RWPE1 (cell line): ENCODE measurements around the gene APMAP.

Experiments used
- CTCF ChIA-PET: fragments of 350-600 bp; sonication (Branson Sonifier 250); formaldehyde crosslinking; extraction: SDS; loops from one replicate; lab custom pipeline; 2021; lab: Yijun Ruan, JAX
- POLR2A ChIA-PET: fragments of 400-600 bp; formaldehyde crosslinking; extraction: SDS; loops from one replicate; lab custom pipeline; 2020; ENCODE audit warnings: antibody characterized with exemption; ENCODE audit not compliant: low non-redundant PET; lab: Yijun Ruan, JAX
- DNase-seq: peaks from one replicate; pipeline ENCODE4 v3.0.0; 2012; ENCODE audit warnings: low spot score
- H3K27ac ChIP-seq: fragments of 450-650 bp; 2 replicates; pipeline ENCODE4 v1.5.1; 2017
- TF ChIP-seq, protein P1 (sequence below): fragments of 450-650 bp; conservative IDR thresholded peaks from 2 replicates; pipeline ENCODE4 v1.5.1; 2017; ENCODE audit warnings: low read depth, mild to moderate bottlenecking

The APMAP gene

DNA sequence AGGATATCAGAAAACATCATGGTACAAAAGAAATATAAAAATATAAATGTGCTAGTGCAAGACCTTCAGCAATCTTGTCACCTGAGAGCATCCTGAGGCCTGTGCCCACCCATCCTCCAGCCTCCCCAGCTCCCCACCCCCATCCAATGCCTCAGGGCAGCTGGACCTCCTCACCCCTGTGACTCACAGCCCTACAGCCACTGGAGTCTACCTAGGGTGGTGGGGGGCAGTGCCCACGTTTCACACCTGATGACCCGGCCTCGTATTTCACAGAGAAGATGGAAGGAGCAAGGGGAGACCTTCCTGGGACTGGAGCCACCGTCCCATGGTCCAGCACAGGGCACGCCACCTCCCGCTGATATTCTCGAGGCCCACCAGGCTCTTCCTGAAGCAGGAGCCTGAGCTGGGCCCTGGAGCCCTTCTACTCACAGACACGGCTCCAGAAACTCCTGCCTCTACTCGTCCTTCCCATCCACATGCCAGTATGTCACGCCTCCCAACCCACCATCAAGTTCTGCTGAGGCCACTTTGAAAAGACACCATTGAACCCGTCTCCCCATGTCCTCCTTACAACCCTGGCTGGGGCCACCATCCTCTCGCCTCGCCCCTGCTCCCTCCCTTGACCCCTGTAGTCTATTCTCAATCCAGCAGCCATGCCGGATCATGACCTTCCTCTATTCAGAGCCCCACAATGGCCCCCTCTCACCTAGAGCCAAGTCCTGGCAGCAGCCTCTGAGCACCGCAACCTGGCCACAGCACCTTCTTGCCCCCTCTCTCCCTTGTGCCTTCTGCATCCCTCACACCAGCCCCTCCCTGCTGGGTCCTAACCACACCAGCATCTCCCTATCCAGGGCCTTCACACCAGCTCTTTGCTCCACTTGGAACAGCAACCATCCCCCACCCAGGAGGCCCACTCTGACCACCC is 13.3 kb downstream of the APMAP start:
- CTCF ChIA-PET = interaction anchor here (0.7 kb wide), 1 partner anchor 11 kb away, joined by 4 read pairs; no protein-coding TSS in a partner anchor
- POLR2A ChIA-PET = no interaction called here
- no peak for DNase-seq
- TF ChIP-seq, protein P1, sequence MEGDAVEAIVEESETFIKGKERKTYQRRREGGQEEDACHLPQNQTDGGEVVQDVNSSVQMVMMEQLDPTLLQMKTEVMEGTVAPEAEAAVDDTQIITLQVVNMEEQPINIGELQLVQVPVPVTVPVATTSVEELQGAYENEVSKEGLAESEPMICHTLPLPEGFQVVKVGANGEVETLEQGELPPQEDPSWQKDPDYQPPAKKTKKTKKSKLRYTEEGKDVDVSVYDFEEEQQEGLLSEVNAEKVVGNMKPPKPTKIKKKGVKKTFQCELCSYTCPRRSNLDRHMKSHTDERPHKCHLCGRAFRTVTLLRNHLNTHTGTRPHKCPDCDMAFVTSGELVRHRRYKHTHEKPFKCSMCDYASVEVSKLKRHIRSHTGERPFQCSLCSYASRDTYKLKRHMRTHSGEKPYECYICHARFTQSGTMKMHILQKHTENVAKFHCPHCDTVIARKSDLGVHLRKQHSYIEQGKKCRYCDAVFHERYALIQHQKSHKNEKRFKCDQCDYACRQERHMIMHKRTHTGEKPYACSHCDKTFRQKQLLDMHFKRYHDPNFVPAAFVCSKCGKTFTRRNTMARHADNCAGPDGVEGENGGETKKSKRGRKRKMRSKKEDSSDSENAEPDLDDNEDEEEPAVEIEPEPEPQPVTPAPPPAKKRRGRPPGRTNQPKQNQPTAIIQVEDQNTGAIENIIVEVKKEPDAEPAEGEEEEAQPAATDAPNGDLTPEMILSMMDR = no peak
- H3K27ac ChIP-seq = no peak overlapping the region

DNA sequence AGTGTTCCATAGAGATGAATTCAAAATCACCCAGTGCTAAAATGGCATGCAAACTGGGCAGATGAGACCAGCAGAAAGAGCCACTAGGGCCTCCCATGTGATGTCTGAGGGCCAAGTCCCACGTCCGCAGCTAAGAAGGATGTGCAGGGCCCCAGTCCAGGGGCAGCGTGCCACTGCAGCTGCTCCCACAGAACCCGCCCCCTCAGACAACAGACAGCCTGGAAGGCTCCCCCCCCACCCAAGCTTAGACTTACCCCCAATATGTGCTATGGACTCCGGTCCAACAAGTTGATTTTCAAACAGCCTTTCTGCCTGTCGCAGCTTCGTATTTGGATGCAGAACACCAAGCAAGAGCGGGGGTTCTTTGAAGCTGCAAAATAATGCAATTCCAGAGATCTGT is 14.0 kb downstream of the APMAP start:
- no peak overlapping the region for H3K27ac ChIP-seq
- DNase-seq = no peak
- CTCF ChIA-PET = interaction anchor here (0.6 to 0.7 kb wide), 2 partner anchors 12 to 330 kb away, joined by 4 read pairs; no protein-coding TSS in a partner anchor
- POLR2A ChIA-PET = no interaction called here
- TF ChIP-seq, protein P1 = no peak

DNA sequence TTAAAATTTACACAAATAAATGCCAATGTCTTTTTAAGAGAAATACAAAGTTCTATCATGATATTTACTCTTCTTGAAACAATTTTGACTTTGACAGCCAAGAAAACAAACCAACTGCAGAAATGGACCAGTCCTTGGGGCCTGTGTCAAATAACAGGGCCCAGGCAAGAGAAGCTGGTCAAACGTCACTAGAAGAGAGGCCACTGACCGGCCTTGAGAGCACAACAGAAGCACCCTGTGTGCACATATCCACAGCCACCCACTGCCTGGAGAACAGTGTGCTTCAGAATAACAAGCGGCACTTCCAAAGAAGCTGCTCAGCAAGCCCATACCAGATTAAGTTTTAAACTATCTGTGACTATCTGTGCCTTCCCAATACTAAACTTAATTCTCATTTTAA is 14.8 kb downstream of the APMAP start:
- no peak for DNase-seq
- TF ChIP-seq, protein P1 = no peak
- ChIA-PET POLR2A (no interaction called here), CTCF (interaction anchor here (0.6 kb wide), 1 partner anchor 541 kb away, joined by 3 read pairs; no protein-coding TSS in a partner anchor)
- no peak overlapping the region for H3K27ac ChIP-seq

DNA sequence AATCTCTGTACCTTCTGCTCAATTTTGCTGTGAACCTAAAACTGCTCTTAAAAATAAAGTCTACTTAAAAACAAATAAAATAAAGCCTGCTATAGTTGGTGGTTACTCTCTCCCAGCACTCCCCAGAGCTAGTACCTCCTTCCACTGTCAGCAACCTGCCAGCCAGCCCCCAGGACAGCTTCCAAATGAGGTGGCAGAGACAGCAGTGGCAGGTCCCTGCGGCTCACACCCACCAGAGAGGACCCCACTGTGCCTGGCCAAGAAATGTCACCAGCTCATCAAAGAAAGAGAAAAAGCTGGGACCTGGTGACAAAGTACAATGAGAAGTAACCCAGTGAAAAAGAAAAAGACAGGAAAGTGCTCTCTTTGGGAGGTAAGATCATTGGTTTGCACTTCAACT is 15.2 kb downstream of the APMAP start:
- DNase-seq = no peak
- POLR2A ChIA-PET = no interaction called here
- H3K27ac ChIP-seq = no peak overlapping the region
- TF ChIP-seq, protein P1 = no peak
- CTCF ChIA-PET = interaction anchor here (0.6 kb wide), 1 partner anchor 541 kb away, joined by 3 read pairs; no protein-coding TSS in a partner anchor

DNA sequence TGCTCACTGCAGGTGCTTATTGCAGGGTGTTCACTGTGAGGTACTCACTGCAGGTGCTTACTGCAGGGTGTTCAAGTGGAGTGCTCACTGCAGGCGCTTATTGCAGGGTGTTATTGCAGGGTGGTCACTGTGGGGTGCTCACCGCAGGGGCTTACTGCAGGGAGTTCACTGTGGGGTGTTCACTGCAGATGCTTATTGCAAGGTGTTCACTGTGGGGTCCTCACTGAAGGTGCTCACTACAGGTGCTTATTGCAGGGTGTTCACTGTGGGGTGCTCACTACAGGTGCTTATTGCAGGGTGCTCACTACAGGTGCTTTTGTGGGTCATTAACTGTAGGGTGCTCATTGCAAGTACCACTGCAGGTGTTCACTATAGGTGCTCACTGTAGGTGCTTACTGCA is 20.2 kb downstream of the APMAP start:
- ChIA-PET CTCF (no interaction called here), POLR2A (no interaction called here)
- no peak for DNase-seq
- TF ChIP-seq, protein P1 = no peak
- no peak overlapping the region for H3K27ac ChIP-seq

DNA sequence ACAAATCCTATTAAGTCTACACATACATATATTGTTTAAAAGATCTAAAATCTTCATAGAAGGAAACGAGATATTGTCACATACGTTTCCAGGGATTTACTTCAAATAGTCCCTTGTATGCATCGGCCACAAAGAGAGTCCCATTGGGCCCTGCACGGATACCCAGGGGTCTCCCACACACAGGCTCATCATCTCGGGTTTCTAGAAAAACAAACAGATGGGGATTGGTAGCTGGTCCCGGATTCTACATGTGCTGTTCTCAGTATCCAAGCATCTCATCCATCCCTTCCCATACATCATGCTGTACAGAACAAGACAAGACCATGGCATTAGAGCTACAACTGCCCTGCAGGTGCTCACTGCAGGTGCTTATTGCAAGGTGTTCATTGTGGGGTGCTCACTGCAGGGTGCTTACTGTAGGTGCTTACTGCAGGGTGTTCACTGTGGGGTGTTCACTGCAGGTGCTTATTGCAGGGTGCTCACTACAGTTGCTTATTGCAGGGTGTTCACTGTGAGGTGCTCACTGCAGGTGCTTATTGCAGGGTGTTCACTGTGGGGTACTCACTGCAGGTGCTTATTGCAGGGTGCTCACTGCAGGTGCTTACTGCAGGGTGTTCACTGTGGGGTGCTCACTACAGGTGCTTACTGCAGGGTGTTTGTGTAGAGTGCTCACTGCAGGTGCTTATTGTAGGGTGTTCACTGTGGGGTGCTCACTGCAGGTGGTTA is 21.0 kb downstream of the APMAP start:
- no peak for DNase-seq
- ChIA-PET CTCF (no interaction called here), POLR2A (no interaction called here)
- TF ChIP-seq, protein P1 = no peak
- H3K27ac ChIP-seq = no peak overlapping the region
